Cardiac muscle cell (in vitro differentiated cells and primary cell): Measurements from ENCODE around the gene JPH2. TPM values are rescaled to one million over a fixed set of nuclear protein-coding genes. Genes with fewer than 3 reads are reported as not detected.

Source experiments
- DNase-seq, 2 donors: peaks; one replicate each; pipeline versions ENCODE4 v3.0.0 to v3.0.0-alpha.2; 2010 to 2017; ENCODE audit warnings: low read depth in 1 of 2, low spot score in 1 of 2
- H3K27ac ChIP-seq: fragments of 200-600 bp; sonication (generic); 2 replicates; pipeline ENCODE4 v1.5.1; 2016
- H3K27me3 ChIP-seq: fragments of 200-600 bp; sonication (generic); 2 replicates; pipeline ENCODE4 v1.6.0; 2016; ENCODE audit warnings: control low read depth
- H3K36me3 ChIP-seq: fragments of 200-600 bp; sonication (generic); 2 replicates; pipeline ENCODE4 v1.5.1; 2016; ENCODE audit warnings: control low read depth
- H3K4me1 ChIP-seq: fragments of 200-600 bp; sonication (generic); 2 replicates; pipeline ENCODE4 v1.8.1; 2017; ENCODE audit warnings: low read depth, mild to moderate bottlenecking, mixed run types
- H3K4me3 ChIP-seq: fragments of 200-600 bp; sonication (generic); 2 replicates; pipeline ENCODE4 v1.5.1; 2016; ENCODE audit warnings: mild to moderate bottlenecking
- H3K9me3 ChIP-seq: fragments of 200-600 bp; sonication (generic); 2 replicates; pipeline ENCODE4 v1.5.1; 2017; ENCODE audit warnings: low read depth, mild to moderate bottlenecking, control low read depth
- CTCF ChIP-seq: IDR thresholded peaks from 2 replicates; pipeline ENCODE4 v1.5.1; 2012; ENCODE audit warnings: low read depth, mild to moderate bottlenecking, low read length
- polyA plus RNA-seq: library from polyadenylated mRNA; unstranded; fragments of >200 nt; fragmentation: Nextera tagmentation; extraction: Ambion mirVana; gene quantifications from 2 replicates; pipeline ENCODE4 v1.2.1, GENCODE V29; 2016
- total RNA-seq: library from RNA; depleted of rRNA; stranded (reverse); fragments of >200 nt; gene quantifications from 2 replicates; pipeline ENCODE4 v1.2.3, GENCODE V29; 2016

Gene JPH2
- total and polyA plus RNA-seq, 2 experiments from 2014 or later, result 97.2 to 205 TPM

GRCh38 chr20:44206132-44206531, 19.1 kb upstream of the JPH2 start:
- H3K9me3 ChIP-seq, result no peaks in the 10 kb centered on the region

GRCh38 chr20:44204832-44205215, 17.8 kb upstream of the JPH2 start:
- peaks cover 36% of the 10 kb centered on the region for H3K4me1 ChIP-seq
- no peak overlapping the region for H3K4me3 ChIP-seq
- H3K27ac ChIP-seq, result peak overlapping the region; percentile 7
- H3K36me3 ChIP-seq, result peaks cover 20% of the 10 kb centered on the region
- H3K9me3 ChIP-seq, result no peaks in the 10 kb centered on the region
- no peak for TF ChIP-seq CTCF
- no peak for DNase-seq
- H3K27me3 ChIP-seq, result no peaks in the 10 kb centered on the region

More at GRCh38 chr20:44206132-44206531, 19.1 kb upstream of the JPH2 start:
- Histone ChIP-seq H3K27ac (no peak overlapping the region), H3K4me3 (no peak overlapping the region), H3K36me3 (peaks cover 10% of the 10 kb centered on the region), H3K27me3 (no peaks in the 10 kb centered on the region), H3K4me1 (peaks cover 36% of the 10 kb centered on the region)
- no peak for TF ChIP-seq CTCF
- no peak for DNase-seq

- Histone ChIP-seq H3K4me1 (peaks cover 32% of the 10 kb centered on the region), H3K36me3 (peaks cover 25% of the 10 kb centered on the region), H3K27ac (peak overlapping the region; percentile 7), H3K27me3 (no peaks in the 10 kb centered on the region), H3K4me3 (no peak overlapping the region), H3K9me3 (no peaks in the 10 kb centered on the region)
- no peak for TF ChIP-seq CTCF
- peak in 1 of 2 donors; percentile 91 for DNase-seq
Observed at GRCh38 chr20:44204156-44204831, 17.3 kb upstream of the JPH2 start.

- peaks cover 22% of the 10 kb centered on the region for H3K4me1 ChIP-seq
- H3K27ac ChIP-seq, result peak overlapping the region; percentile 61
- H3K36me3 ChIP-seq, result peaks cover 33% of the 10 kb centered on the region
- no peaks in the 10 kb centered on the region for H3K27me3 ChIP-seq
- no peak for TF ChIP-seq CTCF
- H3K4me3 ChIP-seq, result no peak overlapping the region
- no peaks in the 10 kb centered on the region for H3K9me3 ChIP-seq
- DNase-seq, result peak in 1 of 2 donors; percentile 62
Observed at GRCh38 chr20:44203161-44203560, 16.2 kb upstream of the JPH2 start.

GRCh38 chr20:44200983-44201382, 14.0 kb upstream of the JPH2 start:
- H3K27ac ChIP-seq, result no peak overlapping the region
- no peak for DNase-seq
- peaks cover 12% of the 10 kb centered on the region for H3K4me1 ChIP-seq
- H3K4me3 ChIP-seq, result no peak overlapping the region
- no peaks in the 10 kb centered on the region for H3K27me3 ChIP-seq
- no peaks in the 10 kb centered on the region for H3K9me3 ChIP-seq
- no peak for TF ChIP-seq CTCF
- H3K36me3 ChIP-seq, result peaks cover 50% of the 10 kb centered on the region
